HG03097 (cell line): ENCODE data around the gene MPDU1.

Source experiments
- ATAC-seq: cut with Tn5 transposase; IDR thresholded peaks from one replicate; pipeline ENCODE4 v1.9.1; 2021; ENCODE audit not compliant: unreplicated experiment, low FRiP score

The MPDU1 gene

GRCh38 chr17:7560172-7561027 lies 23.3 kb upstream of the MPDU1 start:
- no peak for ATAC-seq

DNA sequence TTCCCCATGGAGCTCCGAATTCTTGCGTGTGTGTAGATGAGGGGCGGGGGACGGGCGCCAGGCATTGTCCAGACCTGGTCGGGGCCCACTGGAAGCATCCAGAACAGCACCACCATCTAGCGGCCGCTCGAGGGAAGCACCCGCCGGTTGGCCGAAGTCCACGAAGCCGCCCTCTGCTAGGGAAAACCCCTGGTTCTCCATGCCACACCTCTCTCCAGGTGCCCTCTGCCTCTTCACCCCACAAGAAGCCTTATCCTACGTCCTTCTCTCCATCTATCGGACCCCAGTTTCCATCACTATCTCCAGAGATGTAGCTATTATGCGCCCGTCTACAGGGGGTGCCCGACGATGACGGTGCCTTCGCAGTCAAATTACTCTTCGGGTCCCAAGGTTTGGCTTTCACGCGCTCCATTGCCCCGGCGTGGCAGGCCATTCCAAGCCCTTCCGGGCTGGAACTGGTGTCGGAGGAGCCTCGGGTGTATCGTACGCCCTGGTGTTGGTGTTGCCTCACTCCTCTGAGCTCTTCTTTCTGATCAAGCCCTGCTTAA lies 22.6 kb upstream of the MPDU1 start:
- peak; percentile 50 for ATAC-seq

- peak; percentile 56 for ATAC-seq
These were observed 22.0 kb upstream of the MPDU1 start, which contains the start of gene SENP3 for GRCh38 chr17:7561589-7562207. TSS of gene SENP3 (plus strand) at chr17:7561919. CDS start at chr17:7563077, 1,158 bp downstream.

DNA sequence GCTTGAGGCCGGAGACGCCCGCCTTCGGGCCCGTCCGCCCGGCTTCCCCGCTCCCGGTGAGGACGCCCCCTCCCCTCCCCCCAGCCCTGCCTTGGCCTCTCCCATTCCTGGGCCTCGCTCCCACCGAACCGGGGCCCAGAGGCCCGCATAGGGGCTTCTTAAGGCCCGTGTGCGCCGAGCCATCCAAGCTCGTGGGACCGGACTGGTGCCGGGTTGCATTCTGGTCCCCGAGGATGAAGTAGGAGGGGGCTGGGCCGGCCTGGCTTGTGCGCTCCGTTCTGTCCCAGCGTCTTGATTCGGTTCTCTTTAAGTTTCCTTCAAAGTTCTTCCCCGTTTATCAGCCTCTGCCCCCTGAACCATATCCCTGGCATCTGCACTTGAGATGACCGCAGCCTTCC lies 21.4 kb upstream of the MPDU1 start:
- peak; percentile 1 for ATAC-seq

DNA sequence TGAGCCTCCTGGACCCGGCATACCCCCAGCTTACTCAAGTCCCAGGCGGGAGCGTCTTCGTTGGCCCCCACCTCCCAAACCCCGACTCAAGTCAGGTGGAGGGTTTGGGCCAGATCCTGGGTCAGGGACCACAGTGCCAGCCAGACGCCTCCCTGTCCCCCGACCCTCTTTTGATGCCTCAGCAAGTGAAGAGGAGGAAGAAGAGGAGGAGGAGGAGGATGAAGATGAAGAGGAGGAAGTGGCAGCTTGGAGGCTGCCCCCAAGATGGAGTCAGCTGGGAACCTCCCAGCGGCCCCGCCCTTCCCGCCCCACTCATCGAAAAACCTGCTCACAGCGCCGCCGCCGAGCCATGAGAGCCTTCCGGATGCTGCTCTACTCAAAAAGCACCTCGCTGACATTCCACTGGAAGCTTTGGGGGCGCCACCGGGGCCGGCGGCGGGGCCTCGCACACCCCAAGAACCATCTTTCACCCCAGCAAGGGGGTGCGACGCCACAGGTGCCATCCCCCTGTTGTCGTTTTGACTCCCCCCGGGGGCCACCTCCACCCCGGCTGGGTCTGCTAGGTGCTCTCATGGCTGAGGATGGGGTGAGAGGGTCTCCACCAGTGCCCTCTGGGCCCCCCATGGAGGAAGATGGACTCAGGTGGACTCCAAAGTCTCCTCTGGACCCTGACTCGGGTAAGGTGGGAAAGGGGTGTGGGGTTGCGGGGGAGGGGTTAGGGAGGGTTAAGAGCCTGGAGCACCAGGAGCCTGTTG lies 20.4 kb upstream of the MPDU1 start:
- ATAC-seq, result no peak

- no peak for ATAC-seq
These were observed 14.1 kb upstream of the MPDU1 start for GRCh38 chr17:7569571-7569970.

- no peak for ATAC-seq
These were observed 13.3 kb upstream of the MPDU1 start for GRCh38 chr17:7570351-7570750.

- ATAC-seq, result no peak
These were observed 11.4 kb upstream of the MPDU1 start for GRCh38 chr17:7572338-7572587.

DNA sequence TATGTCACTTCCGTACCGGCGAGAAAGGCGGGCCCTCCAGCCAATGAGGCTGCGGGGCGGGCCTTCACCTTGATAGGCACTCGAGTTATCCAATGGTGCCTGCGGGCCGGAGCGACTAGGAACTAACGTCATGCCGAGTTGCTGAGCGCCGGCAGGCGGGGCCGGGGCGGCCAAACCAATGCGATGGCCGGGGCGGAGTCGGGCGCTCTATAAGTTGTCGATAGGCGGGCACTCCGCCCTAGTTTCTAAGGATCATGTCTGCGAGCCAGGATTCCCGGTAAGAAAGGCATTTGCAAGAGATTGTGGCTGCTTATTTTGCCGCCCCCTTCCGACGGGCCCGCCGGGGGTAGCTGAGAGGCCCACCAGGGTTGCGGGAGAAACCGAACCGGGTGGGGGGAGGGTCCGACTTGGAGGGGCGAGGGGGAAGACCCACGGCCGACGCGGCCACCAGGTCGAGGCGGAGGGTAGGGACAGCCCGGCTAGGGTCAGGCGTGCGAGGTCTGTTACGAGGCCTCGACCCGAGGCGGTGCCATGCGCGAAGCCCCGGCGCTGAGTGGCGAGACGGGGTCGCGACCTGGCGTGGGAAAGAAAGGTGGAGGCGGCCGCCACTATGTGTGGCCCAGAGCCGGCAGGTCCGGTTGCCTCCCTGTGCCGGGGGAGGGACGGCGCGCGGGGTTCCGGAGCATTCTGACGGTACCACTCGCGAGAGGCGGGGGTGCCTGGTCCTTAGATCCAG lies 10.9 kb upstream of the MPDU1 start:
- ATAC-seq, result peak; percentile 93

DNA sequence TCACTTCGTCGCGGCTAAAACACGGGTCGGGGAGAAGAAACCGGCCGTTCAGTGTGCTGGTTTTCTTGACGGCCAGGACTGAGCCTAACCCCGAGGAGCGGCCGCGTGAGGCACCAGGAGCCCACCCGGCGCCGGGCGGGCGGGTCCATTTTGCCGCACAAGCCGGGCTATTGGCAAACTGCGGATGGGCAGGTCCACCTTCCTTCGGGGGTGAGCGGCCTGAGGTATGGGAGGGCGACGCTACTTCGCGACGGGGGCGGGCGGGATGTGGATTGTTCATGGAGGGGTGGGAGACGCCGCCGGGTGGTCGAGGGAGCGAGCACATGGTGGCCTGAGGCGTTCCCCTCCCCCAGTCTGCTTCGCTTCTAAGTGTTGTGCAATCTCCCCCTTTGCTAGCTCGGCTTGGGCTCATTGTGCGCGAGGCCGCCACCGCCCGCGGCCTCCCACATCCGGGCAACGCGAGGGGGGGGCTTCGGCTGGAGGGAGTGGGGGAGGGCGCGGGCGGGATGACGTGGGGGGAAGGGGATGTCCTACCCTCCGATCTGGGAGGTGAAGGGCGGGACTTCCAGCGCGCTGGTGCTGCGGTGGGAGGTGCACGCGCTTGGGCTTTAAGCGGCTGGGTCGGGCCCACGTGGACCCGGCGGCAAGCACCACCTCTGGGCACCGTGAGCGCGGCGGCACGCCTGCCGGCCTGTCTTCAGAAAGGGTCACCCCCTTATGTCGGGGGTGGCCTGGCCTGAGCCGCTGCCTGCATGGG lies 10.2 kb upstream of the MPDU1 start:
- ATAC-seq, result no peak

GRCh38 chr17:7574176-7574953 lies 9.3 kb upstream of the MPDU1 start:
- no peak for ATAC-seq

DNA sequence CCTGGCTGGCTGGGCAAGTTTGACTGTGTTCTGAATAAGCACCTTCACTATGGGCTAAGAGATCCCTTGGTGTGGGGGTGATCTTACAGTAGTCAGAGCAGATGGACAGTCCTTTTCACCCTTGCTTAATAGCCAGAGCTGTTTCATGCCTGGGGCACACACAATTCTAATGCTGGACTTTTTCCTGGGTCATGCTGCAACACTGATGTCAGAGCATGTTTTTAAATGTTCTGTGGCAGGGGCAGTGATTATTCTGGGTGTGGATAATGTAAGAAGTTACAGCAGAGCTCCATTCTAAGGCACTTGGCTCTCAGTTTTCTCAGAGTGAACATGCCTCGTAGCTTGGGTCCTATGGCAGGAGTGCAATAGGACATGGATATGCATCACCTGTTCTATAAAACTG lies 8.2 kb upstream of the MPDU1 start:
- ATAC-seq, result no peak

GRCh38 chr17:7575959-7576358 lies 7.7 kb upstream of the MPDU1 start:
- ATAC-seq, result no peak

DNA sequence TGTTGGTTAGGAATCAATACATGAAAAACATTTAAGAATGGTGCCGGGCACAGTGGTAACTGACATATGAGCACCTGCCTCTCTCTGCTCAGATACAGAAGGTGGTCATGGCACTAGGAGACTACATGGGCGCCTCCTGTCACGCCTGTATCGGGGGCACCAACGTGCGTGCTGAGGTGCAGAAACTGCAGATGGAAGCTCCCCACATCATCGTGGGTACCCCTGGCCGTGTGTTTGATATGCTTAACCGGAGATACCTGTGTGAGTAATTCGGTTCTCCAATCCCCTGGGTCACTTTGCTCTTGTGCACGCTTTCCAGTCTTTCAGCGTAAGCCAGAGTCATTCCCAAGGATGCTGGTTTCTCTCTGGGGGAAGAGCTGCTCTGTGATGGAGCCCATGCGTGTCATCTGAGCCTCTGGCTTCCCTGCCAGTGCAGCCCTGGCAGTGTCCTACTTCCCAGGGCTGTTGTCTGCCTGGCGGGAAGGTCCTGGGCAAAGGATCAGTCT lies 7.2 kb upstream of the MPDU1 start:
- no peak for ATAC-seq

DNA sequence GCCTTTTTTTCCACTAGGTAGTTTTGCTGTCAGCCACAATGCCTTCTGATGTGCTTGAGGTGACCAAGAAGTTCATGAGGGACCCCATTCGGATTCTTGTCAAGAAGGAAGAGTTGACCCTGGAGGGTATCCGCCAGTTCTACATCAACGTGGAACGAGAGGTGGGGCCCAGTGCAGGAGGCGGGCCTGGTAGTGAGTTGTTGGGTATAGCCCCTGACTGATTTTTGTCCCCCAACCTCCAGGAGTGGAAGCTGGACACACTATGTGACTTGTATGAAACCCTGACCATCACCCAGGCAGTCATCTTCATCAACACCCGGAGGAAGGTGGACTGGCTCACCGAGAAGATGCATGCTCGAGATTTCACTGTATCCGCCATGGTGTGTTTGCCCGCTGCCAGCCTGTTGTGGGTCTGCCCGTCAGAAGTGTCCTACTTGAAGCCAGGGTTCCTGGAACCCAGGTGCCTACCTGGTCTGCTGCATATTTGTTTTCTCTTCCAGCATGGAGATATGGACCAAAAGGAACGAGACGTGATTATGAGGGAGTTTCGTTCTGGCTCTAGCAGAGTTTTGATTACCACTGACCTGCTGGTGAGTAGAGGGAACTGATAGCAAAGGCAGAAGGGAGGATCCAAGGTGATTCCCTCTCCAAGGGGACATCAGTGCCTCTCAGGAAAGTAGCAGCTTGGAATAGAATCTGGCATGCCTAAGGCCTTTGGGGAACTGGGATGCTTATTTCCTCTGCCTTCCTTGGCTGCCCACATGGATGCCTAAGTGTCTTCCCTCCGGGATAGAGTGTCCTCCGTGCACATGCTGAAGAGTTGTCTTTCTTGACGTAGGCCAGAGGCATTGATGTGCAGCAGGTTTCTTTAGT lies 6.1 kb upstream of the MPDU1 start:
- no peak for ATAC-seq

- ATAC-seq, result peak; percentile 43
These were observed 4.4 kb upstream of the MPDU1 start, which contains the start of gene CD68 for GRCh38 chr17:7579001-7579833. TSS of gene CD68 (plus strand) at chr17:7579638. CDS start at chr17:7579678, 40 bp downstream.
